Caco-2 (cell line): ENCODE results near the gene ACAP3. TPM values are rescaled to one million over a fixed set of nuclear protein-coding genes. Genes with fewer than 3 reads are reported as not detected.

Experiments
- BruUV-seq: library from RNA; stranded (reverse); fragments of 400-500 nt; replicated peaks from 2 replicates; lab custom pipeline; 2021; lab: Mats Ljungman, UMichigan
- CTCF ChIA-PET: fragments of 300-600 bp; sonication (Branson Sonifier 250); formaldehyde crosslinking; loops from one replicate; lab custom pipeline; 2022; ENCODE audit warnings: antibody characterized with exemption; lab: Charles Lee
- POLR2A ChIA-PET: fragments of 300-600 bp; sonication (Branson Sonifier 250); formaldehyde crosslinking; loops from one replicate; lab custom pipeline; 2022; ENCODE audit warnings: antibody characterized with exemption; lab: Charles Lee
- DNase-seq, 2 experiments: peaks; one replicate each; pipeline versions ENCODE4 v3.0.0 to v3.0.0-alpha.2; 2020 to 2022
- H3K27me3 ChIP-seq: replicated peaks from 2 replicates; pipeline ENCODE4 v1.6.0; 2011; ENCODE audit warnings: low read length; ENCODE audit not compliant: control insufficient read depth, insufficient read depth
- H3K36me3 ChIP-seq: 2 replicates; pipeline ENCODE4 v1.5.1; 2011; ENCODE audit warnings: low read length; ENCODE audit not compliant: control insufficient read depth, insufficient read depth
- H3K4me1 ChIP-seq: fragments of 250-450 bp; sonication (Bioruptor Pico); 2 replicates; pipeline ENCODE4 v1.5.1; 2020; ENCODE audit warnings: mild to moderate bottlenecking
- H3K4me3 ChIP-seq: 2 replicates; pipeline ENCODE4 v1.5.1; 2011; ENCODE audit warnings: low read depth, mild to moderate bottlenecking, control low read depth, low read length
- H3K9me3 ChIP-seq: fragments of 250-450 bp; sonication (Bioruptor Pico); 2 replicates; pipeline ENCODE4 v1.5.1; 2020; ENCODE audit warnings: mild to moderate bottlenecking, moderate library complexity
- H3K27ac Mint-ChIP-seq: one replicate; pipeline ENCODE4 v1.8.0; 2022; ENCODE audit warnings: mixed read lengths; ENCODE audit not compliant: unreplicated experiment
- H3K27me3 Mint-ChIP-seq: one replicate; pipeline ENCODE4 v1.8.0; 2022; ENCODE audit warnings: mixed read lengths; ENCODE audit not compliant: insufficient read depth, unreplicated experiment
- H3K36me3 Mint-ChIP-seq: one replicate; pipeline ENCODE4 v1.8.0; 2022; ENCODE audit warnings: mild to moderate bottlenecking, mixed read lengths; ENCODE audit not compliant: insufficient read depth, unreplicated experiment
- H3K4me1 Mint-ChIP-seq: one replicate; pipeline ENCODE4 v1.8.0; 2022; ENCODE audit warnings: low read depth, mixed read lengths; ENCODE audit not compliant: unreplicated experiment
- H3K4me3 Mint-ChIP-seq: one replicate; pipeline ENCODE4 v1.8.0; 2022; ENCODE audit warnings: mild to moderate bottlenecking, moderate library complexity, mixed read lengths; ENCODE audit not compliant: unreplicated experiment
- H3K9me3 Mint-ChIP-seq: one replicate; pipeline ENCODE4 v1.8.0; 2022; ENCODE audit warnings: mixed read lengths; ENCODE audit not compliant: unreplicated experiment
- intact Hi-C: fragments of 100-400 bp; cut with micrococcal nuclease; formaldehyde crosslinking; loops from one replicate; pipeline ENCODE4 v1.10.0; 2022; ENCODE audit not compliant: unreplicated experiment
- total RNA-seq: library from RNA; stranded (reverse); gene quantifications from 2 replicates; pipeline ENCODE4 v1.2.3, GENCODE V29; 2022
- TF ChIP-seq, protein P1 (sequence below), 2 experiments: fragments of 200-600 bp in 1 of 2; IDR thresholded peaks; 1 replicate in 1 of 2; 2 replicates in 1 of 2; pipeline versions ENCODE4 v1.5.1 to v1.8.0; 2011 to 2022; ENCODE audit warnings: antibody characterized with exemption in 1 of 2, control low read depth in 1 of 2, inconsistent platforms in 1 of 2, low read depth in 1 of 2, low read length in 1 of 2, mild to moderate bottlenecking in 1 of 2, moderate library complexity in 1 of 2; ENCODE audit not compliant: insufficient read depth in 1 of 2, severe bottlenecking in 1 of 2, unreplicated experiment in 1 of 2

The ACAP3 gene
- total RNA-seq, 1 experiment from 2014 or later: 46.6 TPM

GRCh38 chr1:1262758-1263157 is 45.0 kb downstream of the ACAP3 start:
- ChIA-PET CTCF (no interaction called here), POLR2A (no interaction called here)
- peaks cover 78% of the 10 kb centered on the region for H3K36me3 Mint-ChIP-seq

GRCh38 chr1:1262071-1262470 is 45.7 kb downstream of the ACAP3 start:
- no TSS peak for BruUV-seq

More at GRCh38 chr1:1262758-1263157, 45.0 kb downstream of the ACAP3 start:
- Histone ChIP-seq H3K4me3 (no peak overlapping the region), H3K4me1 (no peaks in the 10 kb centered on the region), H3K27me3 (no peaks in the 10 kb centered on the region), H3K36me3 (no peaks in the 10 kb centered on the region; the same call in none of the 2 replicates), H3K9me3 (no peaks in the 10 kb centered on the region)
- intact Hi-C loops: no loop called here
- TF ChIP-seq, protein P1, sequence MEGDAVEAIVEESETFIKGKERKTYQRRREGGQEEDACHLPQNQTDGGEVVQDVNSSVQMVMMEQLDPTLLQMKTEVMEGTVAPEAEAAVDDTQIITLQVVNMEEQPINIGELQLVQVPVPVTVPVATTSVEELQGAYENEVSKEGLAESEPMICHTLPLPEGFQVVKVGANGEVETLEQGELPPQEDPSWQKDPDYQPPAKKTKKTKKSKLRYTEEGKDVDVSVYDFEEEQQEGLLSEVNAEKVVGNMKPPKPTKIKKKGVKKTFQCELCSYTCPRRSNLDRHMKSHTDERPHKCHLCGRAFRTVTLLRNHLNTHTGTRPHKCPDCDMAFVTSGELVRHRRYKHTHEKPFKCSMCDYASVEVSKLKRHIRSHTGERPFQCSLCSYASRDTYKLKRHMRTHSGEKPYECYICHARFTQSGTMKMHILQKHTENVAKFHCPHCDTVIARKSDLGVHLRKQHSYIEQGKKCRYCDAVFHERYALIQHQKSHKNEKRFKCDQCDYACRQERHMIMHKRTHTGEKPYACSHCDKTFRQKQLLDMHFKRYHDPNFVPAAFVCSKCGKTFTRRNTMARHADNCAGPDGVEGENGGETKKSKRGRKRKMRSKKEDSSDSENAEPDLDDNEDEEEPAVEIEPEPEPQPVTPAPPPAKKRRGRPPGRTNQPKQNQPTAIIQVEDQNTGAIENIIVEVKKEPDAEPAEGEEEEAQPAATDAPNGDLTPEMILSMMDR (IDR thresholded peaks at IDR 0.05; ENCODE audit: insufficient read depth in 1 of 2, low read depth in 1 of 2, low read length in 1 of 2, severe bottlenecking in 1 of 2, unreplicated experiment in 1 of 2): no peak
- BruUV-seq: no TSS peak
- H3K4me1 Mint-ChIP-seq: no peaks in the 10 kb centered on the region
- no peak overlapping the region for H3K4me3 Mint-ChIP-seq
- no peak overlapping the region for H3K27ac Mint-ChIP-seq
- H3K9me3 Mint-ChIP-seq: no peaks in the 10 kb centered on the region
- DNase-seq: no peak
- H3K27me3 Mint-ChIP-seq: no peaks in the 10 kb centered on the region

GRCh38 chr1:1260843-1261560 is 46.7 kb downstream of the ACAP3 start:
- H3K4me3 Mint-ChIP-seq: no peak overlapping the region
- H3K36me3 ChIP-seq: peaks cover 1% of the 10 kb centered on the region
- DNase-seq: no peak
- H3K27me3 Mint-ChIP-seq: no peaks in the 10 kb centered on the region
- H3K4me1 Mint-ChIP-seq: no peaks in the 10 kb centered on the region
- H3K4me1 ChIP-seq: no peaks in the 10 kb centered on the region
- no peaks in the 10 kb centered on the region for H3K9me3 ChIP-seq
- H3K27me3 ChIP-seq: no peaks in the 10 kb centered on the region
- H3K9me3 Mint-ChIP-seq: no peaks in the 10 kb centered on the region
- ChIA-PET CTCF (no interaction called here), POLR2A (interaction anchor here (0.7 kb wide), 1 partner anchor 29 kb away, joined by 3 read pairs; the partner anchor contains the start of gene B3GALT6)
- intact Hi-C loops: no loop called here
- peaks cover 84% of the 10 kb centered on the region for H3K36me3 Mint-ChIP-seq
- BruUV-seq: no TSS peak
- H3K27ac Mint-ChIP-seq: no peak overlapping the region
- TF ChIP-seq, protein P1 (IDR thresholded peaks at IDR 0.05; ENCODE audit: insufficient read depth in 1 of 2, low read depth in 1 of 2, low read length in 1 of 2, severe bottlenecking in 1 of 2, unreplicated experiment in 1 of 2): no peak
- no peak overlapping the region for H3K4me3 ChIP-seq

More at GRCh38 chr1:1262071-1262470, 45.7 kb downstream of the ACAP3 start:
- no peaks in the 10 kb centered on the region for H3K4me1 Mint-ChIP-seq
- ChIA-PET POLR2A (interaction anchor here (0.6 kb wide), 1 partner anchor 11 kb away, joined by 3 read pairs; the partner anchor contains the start of gene UBE2J2), CTCF (no interaction called here)
- intact Hi-C loops: no loop called here
- Histone ChIP-seq H3K27me3 (no peaks in the 10 kb centered on the region), H3K9me3 (no peaks in the 10 kb centered on the region), H3K36me3 (no peaks in the 10 kb centered on the region; the same call in none of the 2 replicates), H3K4me1 (no peaks in the 10 kb centered on the region), H3K4me3 (no peak overlapping the region)
- no peak overlapping the region for H3K27ac Mint-ChIP-seq
- peaks cover 80% of the 10 kb centered on the region for H3K36me3 Mint-ChIP-seq
- DNase-seq: no peak
- no peaks in the 10 kb centered on the region for H3K9me3 Mint-ChIP-seq
- no peaks in the 10 kb centered on the region for H3K27me3 Mint-ChIP-seq
- H3K4me3 Mint-ChIP-seq: no peak overlapping the region
- TF ChIP-seq, protein P1 (IDR thresholded peaks at IDR 0.05; ENCODE audit: insufficient read depth in 1 of 2, low read depth in 1 of 2, low read length in 1 of 2, severe bottlenecking in 1 of 2, unreplicated experiment in 1 of 2): no peak
